GM12873 (cell line): ENCODE data around the gene PHC1.

ENCODE experiments used
- TF ChIP-seq, protein P1 (sequence below): IDR thresholded peaks from 2 replicates; pipeline ENCODE4 v1.5.1; 2012; ENCODE audit warnings: low read depth, mild to moderate bottlenecking, moderate library complexity, low read length, control low read depth; ENCODE audit not compliant: insufficient read depth; ENCODE audit errors: missing control alignments

The PHC1 gene

DNA sequence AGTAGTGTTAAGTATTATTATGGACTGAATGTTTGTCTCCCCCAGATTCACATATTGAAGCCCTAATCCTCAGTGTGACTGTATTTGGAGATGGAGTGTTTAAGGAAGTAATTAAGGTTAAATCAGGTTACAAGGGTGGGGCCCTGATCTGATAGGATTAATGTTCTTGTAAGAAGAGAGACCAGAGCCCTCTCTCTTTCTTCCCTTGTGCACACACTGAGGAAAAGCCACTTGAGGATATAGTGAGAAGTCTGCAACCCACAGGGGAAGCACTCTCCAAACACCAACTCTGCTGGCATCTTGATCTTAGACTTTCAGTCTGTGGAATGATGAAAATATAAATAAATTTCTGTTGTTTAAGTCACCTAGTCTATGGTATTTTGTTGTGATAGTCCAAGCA is 72.9 kb downstream of the PHC1 start:
- TF ChIP-seq, protein P1, sequence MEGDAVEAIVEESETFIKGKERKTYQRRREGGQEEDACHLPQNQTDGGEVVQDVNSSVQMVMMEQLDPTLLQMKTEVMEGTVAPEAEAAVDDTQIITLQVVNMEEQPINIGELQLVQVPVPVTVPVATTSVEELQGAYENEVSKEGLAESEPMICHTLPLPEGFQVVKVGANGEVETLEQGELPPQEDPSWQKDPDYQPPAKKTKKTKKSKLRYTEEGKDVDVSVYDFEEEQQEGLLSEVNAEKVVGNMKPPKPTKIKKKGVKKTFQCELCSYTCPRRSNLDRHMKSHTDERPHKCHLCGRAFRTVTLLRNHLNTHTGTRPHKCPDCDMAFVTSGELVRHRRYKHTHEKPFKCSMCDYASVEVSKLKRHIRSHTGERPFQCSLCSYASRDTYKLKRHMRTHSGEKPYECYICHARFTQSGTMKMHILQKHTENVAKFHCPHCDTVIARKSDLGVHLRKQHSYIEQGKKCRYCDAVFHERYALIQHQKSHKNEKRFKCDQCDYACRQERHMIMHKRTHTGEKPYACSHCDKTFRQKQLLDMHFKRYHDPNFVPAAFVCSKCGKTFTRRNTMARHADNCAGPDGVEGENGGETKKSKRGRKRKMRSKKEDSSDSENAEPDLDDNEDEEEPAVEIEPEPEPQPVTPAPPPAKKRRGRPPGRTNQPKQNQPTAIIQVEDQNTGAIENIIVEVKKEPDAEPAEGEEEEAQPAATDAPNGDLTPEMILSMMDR = no peak

DNA sequence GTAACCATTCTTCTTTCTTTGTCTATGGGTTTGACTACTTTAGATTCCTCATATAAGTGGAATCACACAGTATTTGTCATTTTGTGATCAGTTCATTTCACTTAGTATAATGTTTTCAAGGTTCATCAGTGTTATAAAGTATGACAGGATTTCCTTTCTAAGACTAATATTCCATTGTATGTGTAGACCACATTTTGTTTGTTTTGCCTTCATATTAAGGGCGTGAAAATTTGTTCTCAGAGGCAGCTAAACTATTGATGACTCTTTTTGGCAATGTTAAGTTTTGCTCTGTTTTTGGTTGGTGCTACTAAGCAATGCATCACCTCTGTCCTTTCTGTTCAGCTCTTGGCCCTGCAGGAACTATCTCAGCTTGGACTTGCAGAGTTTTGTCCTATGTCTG is 73.4 kb downstream of the PHC1 start:
- TF ChIP-seq, protein P1 = no peak

DNA sequence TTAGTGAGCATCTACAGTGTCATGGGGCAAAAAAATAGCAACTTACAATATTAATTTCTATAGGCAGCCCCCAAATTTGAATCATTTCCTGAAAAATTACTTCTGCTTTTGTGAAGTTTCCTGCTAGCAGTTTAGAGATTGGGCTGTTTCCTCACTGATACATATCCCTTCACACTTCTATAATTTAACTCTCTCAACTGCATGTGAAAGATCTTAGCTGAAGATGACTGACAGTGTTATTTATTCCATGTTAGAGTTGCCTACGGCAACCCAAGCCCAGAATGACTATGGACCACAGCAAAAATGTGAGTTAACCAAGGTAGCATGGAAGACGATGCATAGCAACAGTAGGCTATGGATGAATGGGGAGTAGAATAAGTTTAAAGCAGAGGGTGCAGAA is 75.1 kb downstream of the PHC1 start, which contains the start of gene KLRG1:
Gene KLRG1, plus strand, starts transcription at position 134 of the 400 bp plus-strand sequence. Its CDS starts 90 bp downstream, at position 224.
- TF ChIP-seq, protein P1 = no peak
